ENCODE measurements around the gene RMDN3.

RMDN3 gene

GRCh38 chr15:40743485-40743901, 11.6 kb downstream of the RMDN3 start:
- WGBS (ENCODE audit: extremely low coverage, insufficient coverage, insufficient read length), result no CpG with 5 or more reads among the region's 2 CpGs
- no peak overlapping the region for H4K8ac ChIP-seq (ENCODE audit: low read depth, low read length)

GRCh38 chr15:40739854-40740253, 15.2 kb downstream of the RMDN3 start:
- Histone ChIP-seq H3K4ac (ENCODE audit: low read depth, low read length) (no peak overlapping the region), H2BK12ac (ENCODE audit: low read length) (no peak overlapping the region), H2BK5ac (ENCODE audit: low read depth, low read length, poor library complexity) (no peak overlapping the region), H2AK5ac (ENCODE audit: low read length) (no peak overlapping the region), H4K91ac (ENCODE audit: low read depth, low read length) (no peak overlapping the region), H3K18ac (ENCODE audit: low read length) (no peak overlapping the region), H3K4me1 (ENCODE audit: control insufficient read depth in 1 of 2, insufficient read depth in 2 of 2, low read length in 2 of 2) (peaks cover 4 to 5% of the 10 kb centered on the region in 2 experiments), H4K8ac (ENCODE audit: low read depth, low read length) (no peak overlapping the region), H3K36me3 (ENCODE audit: control insufficient read depth in 1 of 2, insufficient read depth in 2 of 2, low read length in 2 of 2) (peaks cover 32 to 54% of the 10 kb centered on the region in 2 experiments), H3K79me2 (ENCODE audit: control insufficient read depth, insufficient read depth, low read length, poor library complexity) (no peaks in the 10 kb centered on the region), H4K12ac (ENCODE audit: low read depth, low read length) (no peak overlapping the region), H3K14ac (ENCODE audit: low read length) (no peak overlapping the region), H3K23ac (ENCODE audit: low read length) (no peak overlapping the region), H3K27me3 (ENCODE audit: insufficient read depth, low read length) (no peaks in the 10 kb centered on the region), H3K4me2 (ENCODE audit: low read length) (no peak overlapping the region), H3K79me1 (ENCODE audit: low read length) (no peaks in the 10 kb centered on the region), H3K9me3 (ENCODE audit: insufficient read depth, low read depth, low read length) (no peaks in the 10 kb centered on the region), H2AFZ (ENCODE audit: insufficient read depth, low read length, poor library complexity) (no peak overlapping the region), H2BK120ac (ENCODE audit: insufficient read depth, low read length, poor library complexity) (no peak overlapping the region), H3K4me3 (ENCODE audit: low read depth, low read length) (no peak overlapping the region), H3K9ac (ENCODE audit: low read length) (no peak overlapping the region), H3K27ac (ENCODE audit: low read depth, low read length) (no peak overlapping the region)
- no CpG with 5 or more reads among the region's 2 CpGs for WGBS (ENCODE audit: extremely low coverage, insufficient coverage, insufficient read length)
- DNase-seq, result no peak

More at GRCh38 chr15:40743485-40743901, 11.6 kb downstream of the RMDN3 start:
- Histone ChIP-seq H2AFZ (ENCODE audit: insufficient read depth, low read length, poor library complexity) (no peak overlapping the region), H3K79me2 (ENCODE audit: control insufficient read depth, insufficient read depth, low read length, poor library complexity) (no peaks in the 10 kb centered on the region), H3K14ac (ENCODE audit: low read length) (no peak overlapping the region), H2AK5ac (ENCODE audit: low read length) (no peak overlapping the region), H3K79me1 (ENCODE audit: low read length) (no peaks in the 10 kb centered on the region), H3K4me2 (ENCODE audit: low read length) (no peak overlapping the region), H2BK120ac (ENCODE audit: insufficient read depth, low read length, poor library complexity) (no peak overlapping the region), H3K23ac (ENCODE audit: low read length) (no peak overlapping the region), H3K4me3 (ENCODE audit: low read depth, low read length) (no peak overlapping the region), H2BK12ac (ENCODE audit: low read length) (no peak overlapping the region), H3K9me3 (ENCODE audit: insufficient read depth, low read depth, low read length) (peaks cover 2% of the 10 kb centered on the region), H3K9ac (ENCODE audit: low read length) (no peak overlapping the region), H3K27ac (ENCODE audit: low read depth, low read length) (no peak overlapping the region), H3K27me3 (ENCODE audit: insufficient read depth, low read length) (no peaks in the 10 kb centered on the region), H4K91ac (ENCODE audit: low read depth, low read length) (no peak overlapping the region), H2BK5ac (ENCODE audit: low read depth, low read length, poor library complexity) (no peak overlapping the region), H3K36me3 (ENCODE audit: control insufficient read depth in 1 of 2, insufficient read depth in 2 of 2, low read length in 2 of 2) (peaks cover 24 to 28% of the 10 kb centered on the region in 2 experiments), H4K12ac (ENCODE audit: low read depth, low read length) (no peak overlapping the region), H3K18ac (ENCODE audit: low read length) (no peak overlapping the region), H3K4me1 (ENCODE audit: control insufficient read depth in 1 of 2, insufficient read depth in 2 of 2, low read length in 2 of 2) (peaks cover 4 to 5% of the 10 kb centered on the region in 2 experiments), H3K4ac (ENCODE audit: low read depth, low read length) (no peak overlapping the region)
- DNase-seq, result no peak

GRCh38 chr15:40739047-40739446, 16.0 kb downstream of the RMDN3 start:
- DNase-seq, result no peak
- H3K4ac ChIP-seq (ENCODE audit: low read depth, low read length), result no peak overlapping the region
- H3K18ac ChIP-seq (ENCODE audit: low read length), result no peak overlapping the region
- no peaks in the 10 kb centered on the region for H3K27me3 ChIP-seq (ENCODE audit: insufficient read depth, low read length)
- H3K27ac ChIP-seq (ENCODE audit: low read depth, low read length), result no peak overlapping the region
- H3K9me3 ChIP-seq (ENCODE audit: insufficient read depth, low read depth, low read length), result no peaks in the 10 kb centered on the region
- WGBS (ENCODE audit: extremely low coverage, insufficient coverage, insufficient read length), result no CpG with 5 or more reads among the region's 2 CpGs
- no peak overlapping the region for H3K9ac ChIP-seq (ENCODE audit: low read length)
- no peak overlapping the region for H2BK5ac ChIP-seq (ENCODE audit: low read depth, low read length, poor library complexity)
- H3K23ac ChIP-seq (ENCODE audit: low read length), result no peak overlapping the region
- H2BK120ac ChIP-seq (ENCODE audit: insufficient read depth, low read length, poor library complexity), result no peak overlapping the region
- no peak overlapping the region for H3K4me2 ChIP-seq (ENCODE audit: low read length)
- H3K14ac ChIP-seq (ENCODE audit: low read length), result no peak overlapping the region
- H3K36me3 ChIP-seq (ENCODE audit: control insufficient read depth in 1 of 2, insufficient read depth in 2 of 2, low read length in 2 of 2), result peaks cover 28 to 53% of the 10 kb centered on the region in 2 experiments
- no peak overlapping the region for H4K91ac ChIP-seq (ENCODE audit: low read depth, low read length)
- H3K4me1 ChIP-seq (ENCODE audit: control insufficient read depth in 1 of 2, insufficient read depth in 2 of 2, low read length in 2 of 2), result peaks cover 3% of the 10 kb centered on the region in 2 experiments
- no peak overlapping the region for H3K4me3 ChIP-seq (ENCODE audit: low read depth, low read length)
- no peak overlapping the region for H2BK12ac ChIP-seq (ENCODE audit: low read length)
- H2AFZ ChIP-seq (ENCODE audit: insufficient read depth, low read length, poor library complexity), result no peak overlapping the region
- H3K79me1 ChIP-seq (ENCODE audit: low read length), result no peaks in the 10 kb centered on the region
- no peaks in the 10 kb centered on the region for H3K79me2 ChIP-seq (ENCODE audit: control insufficient read depth, insufficient read depth, low read length, poor library complexity)
- no peak overlapping the region for H4K8ac ChIP-seq (ENCODE audit: low read depth, low read length)
- H4K12ac ChIP-seq (ENCODE audit: low read depth, low read length), result no peak overlapping the region
- no peak overlapping the region for H2AK5ac ChIP-seq (ENCODE audit: low read length)

GRCh38 chr15:40737048-40737447, 18.0 kb downstream of the RMDN3 start:
- no peak overlapping the region for H3K4me3 ChIP-seq (ENCODE audit: low read depth, low read length)
- H3K14ac ChIP-seq (ENCODE audit: low read length), result no peak overlapping the region
- no peak overlapping the region for H3K4me2 ChIP-seq (ENCODE audit: low read length)
- no peak for DNase-seq
- no peak overlapping the region for H4K12ac ChIP-seq (ENCODE audit: low read depth, low read length)
- WGBS (ENCODE audit: extremely low coverage, insufficient coverage, insufficient read length), result no CpG with 5 or more reads among the region's 3 CpGs
- peaks cover 34 to 58% of the 10 kb centered on the region in 2 experiments for H3K36me3 ChIP-seq (ENCODE audit: control insufficient read depth in 1 of 2, insufficient read depth in 2 of 2, low read length in 2 of 2)
- H2BK5ac ChIP-seq (ENCODE audit: low read depth, low read length, poor library complexity), result no peak overlapping the region
- H3K9me3 ChIP-seq (ENCODE audit: insufficient read depth, low read depth, low read length), result no peaks in the 10 kb centered on the region
- H3K79me1 ChIP-seq (ENCODE audit: low read length), result no peaks in the 10 kb centered on the region
- no peak overlapping the region for H2BK120ac ChIP-seq (ENCODE audit: insufficient read depth, low read length, poor library complexity)
- H3K4me1 ChIP-seq (ENCODE audit: control insufficient read depth in 1 of 2, insufficient read depth in 2 of 2, low read length in 2 of 2), result no peaks in the 10 kb centered on the region
- no peak overlapping the region for H4K8ac ChIP-seq (ENCODE audit: low read depth, low read length)
- H3K9ac ChIP-seq (ENCODE audit: low read length), result no peak overlapping the region
- no peaks in the 10 kb centered on the region for H3K27me3 ChIP-seq (ENCODE audit: insufficient read depth, low read length)
- H4K91ac ChIP-seq (ENCODE audit: low read depth, low read length), result no peak overlapping the region
- no peak overlapping the region for H3K4ac ChIP-seq (ENCODE audit: low read depth, low read length)
- no peaks in the 10 kb centered on the region for H3K79me2 ChIP-seq (ENCODE audit: control insufficient read depth, insufficient read depth, low read length, poor library complexity)
- no peak overlapping the region for H3K27ac ChIP-seq (ENCODE audit: low read depth, low read length)
- no peak overlapping the region for H2BK12ac ChIP-seq (ENCODE audit: low read length)
- no peak overlapping the region for H2AK5ac ChIP-seq (ENCODE audit: low read length)
- H2AFZ ChIP-seq (ENCODE audit: insufficient read depth, low read length, poor library complexity), result no peak overlapping the region
- no peak overlapping the region for H3K23ac ChIP-seq (ENCODE audit: low read length)
- H3K18ac ChIP-seq (ENCODE audit: low read length), result no peak overlapping the region

All from trophoblast cell (in vitro differentiated cells and primary cell).